ENCODE measurements around the gene VAV1.
"Not testable (repeated sequence)": the region's sequence is repeated elsewhere in the genome, so short reads cannot be mapped to it uniquely, and the experiment has no call there.

The VAV1 gene

GRCh38 chr19:6737873-6738786 lies 34.4 kb upstream of the VAV1 start:
- DNase-seq (ENCODE audit: low read depth, low spot score), result peak; percentile 38

DNA sequence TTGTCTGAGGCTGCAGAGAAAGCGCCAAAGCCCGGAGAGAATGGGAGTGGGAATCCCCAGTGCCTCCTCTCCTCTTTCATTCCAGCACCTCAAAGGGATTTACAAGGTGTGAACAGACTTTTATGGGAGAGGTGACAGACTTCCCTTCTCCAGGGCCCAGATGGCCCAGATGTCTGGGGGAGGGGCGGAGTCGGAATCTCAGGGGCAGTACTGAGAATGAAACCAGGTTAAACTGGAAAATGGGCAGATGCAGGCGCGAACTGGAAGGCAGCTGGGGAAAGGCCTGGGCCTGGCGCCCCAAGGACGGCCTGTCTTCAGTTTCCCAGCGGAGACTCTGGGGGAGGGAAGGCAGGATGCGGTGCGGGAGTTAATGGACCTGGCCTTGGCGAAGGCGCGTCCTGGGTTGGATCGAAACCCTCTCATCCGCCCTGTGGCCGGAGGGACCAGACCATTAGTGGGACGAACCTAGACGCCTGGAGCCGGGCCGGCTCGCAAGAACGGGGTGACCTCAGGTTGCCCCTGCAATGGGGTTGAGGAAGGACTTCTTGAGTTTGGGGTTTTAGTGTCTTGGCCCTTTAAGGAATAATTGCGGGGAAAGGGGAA lies 33.6 kb upstream of the VAV1 start:
- DNase-seq (ENCODE audit: low read depth, low spot score), result no peak

- peak; percentile 52 for DNase-seq (ENCODE audit: low read depth, low spot score)
Observed at GRCh38 chr19:6739390-6739882, 33.1 kb upstream of the VAV1 start, which contains the start of gene TRIP10. TRIP10 (plus strand) TSS chr19:6739680; CDS start chr19:6739762, 82 bp downstream.

DNA sequence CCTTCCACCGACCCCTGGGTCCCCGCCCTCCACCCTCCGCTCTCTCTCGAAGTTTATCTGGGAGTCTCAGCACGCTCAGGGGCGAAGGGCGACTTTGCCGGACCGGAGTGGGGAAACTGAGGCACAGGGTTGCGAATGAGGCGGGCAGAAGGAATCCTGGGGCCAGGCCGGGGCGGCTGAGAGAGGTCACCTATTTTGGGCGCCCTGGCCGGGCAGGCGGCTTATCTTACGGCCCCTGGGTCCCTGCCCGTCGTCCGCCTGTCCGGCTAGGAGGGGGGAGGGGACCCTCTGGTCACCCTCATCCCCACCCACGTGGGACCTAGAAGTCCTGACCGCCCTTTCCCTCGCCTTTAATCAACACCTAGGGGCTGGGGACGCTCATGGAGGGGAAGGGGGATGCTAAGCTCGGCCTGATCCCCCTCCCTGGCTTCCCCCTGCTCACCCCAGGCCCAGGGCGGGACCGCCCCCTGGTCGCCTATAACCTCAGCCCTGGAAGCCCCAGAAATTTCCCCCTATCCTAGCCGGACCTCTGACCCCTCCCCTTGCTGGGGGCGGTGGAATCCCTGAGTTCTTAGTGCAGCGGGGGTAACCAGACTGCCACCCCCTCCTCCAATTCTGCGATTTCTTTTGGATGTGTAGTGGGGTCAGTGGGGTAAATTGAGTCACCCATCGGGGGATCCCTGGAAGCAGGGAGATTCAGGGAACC lies 32.5 kb upstream of the VAV1 start:
- no peak for DNase-seq (ENCODE audit: low read depth, low spot score)

DNA sequence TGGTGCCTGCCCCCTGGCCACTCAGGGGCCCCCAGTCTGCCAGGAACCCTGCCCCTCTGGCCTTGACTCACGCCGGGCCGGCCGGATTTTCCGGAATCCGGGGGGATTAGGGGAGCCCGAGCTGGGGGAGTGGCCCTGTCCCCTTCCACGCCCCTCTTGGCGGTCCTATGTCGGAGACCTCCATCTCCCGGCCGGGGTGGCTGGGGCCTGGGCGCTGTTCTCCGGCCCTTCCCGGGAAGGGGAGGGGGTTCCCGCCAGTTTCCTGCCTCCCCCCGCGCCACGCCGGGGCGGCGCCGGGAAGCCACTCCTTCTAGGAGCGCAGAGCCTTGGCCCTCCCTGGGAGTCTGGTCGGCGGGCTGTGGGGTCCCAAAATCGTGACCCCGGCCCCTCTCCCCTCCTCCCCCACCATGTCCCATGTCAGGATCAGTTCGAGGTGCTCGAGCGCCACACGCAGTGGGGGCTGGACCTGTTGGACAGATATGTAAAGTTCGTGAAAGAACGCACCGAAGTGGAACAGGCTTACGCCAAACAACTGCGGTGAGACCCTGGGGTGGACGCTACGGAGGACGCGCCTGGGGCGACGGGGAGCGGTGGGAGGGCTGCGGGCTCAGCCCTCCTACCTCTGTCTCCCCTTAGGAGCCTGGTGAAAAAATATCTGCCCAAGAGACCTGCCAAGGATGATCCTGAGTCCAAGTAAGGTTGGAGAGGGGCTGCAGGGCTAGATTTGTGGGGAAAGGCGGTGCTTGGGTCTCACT lies 31.7 kb upstream of the VAV1 start:
- DNase-seq (ENCODE audit: low read depth, low spot score), result no peak

DNA sequence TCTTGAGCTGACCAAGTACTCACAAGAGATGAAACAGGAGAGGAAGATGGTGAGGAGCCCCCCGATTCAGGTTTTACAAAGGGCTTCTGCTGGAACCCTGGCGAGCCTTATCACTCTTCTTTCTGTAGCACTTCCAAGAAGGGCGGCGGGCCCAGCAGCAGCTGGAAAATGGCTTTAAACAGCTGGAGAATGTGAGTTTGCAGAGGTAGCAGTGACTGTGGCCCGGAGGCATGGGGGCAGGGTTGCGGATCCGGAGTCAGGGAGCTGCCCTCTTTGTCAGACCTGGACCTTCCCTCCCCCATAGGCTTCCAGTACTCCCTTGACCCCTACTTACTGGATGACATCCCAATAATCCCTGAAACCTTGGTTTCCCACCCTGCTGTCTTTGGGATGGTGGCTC lies 29.4 kb upstream of the VAV1 start:
- no peak for DNase-seq (ENCODE audit: low read depth, low spot score)

DNA sequence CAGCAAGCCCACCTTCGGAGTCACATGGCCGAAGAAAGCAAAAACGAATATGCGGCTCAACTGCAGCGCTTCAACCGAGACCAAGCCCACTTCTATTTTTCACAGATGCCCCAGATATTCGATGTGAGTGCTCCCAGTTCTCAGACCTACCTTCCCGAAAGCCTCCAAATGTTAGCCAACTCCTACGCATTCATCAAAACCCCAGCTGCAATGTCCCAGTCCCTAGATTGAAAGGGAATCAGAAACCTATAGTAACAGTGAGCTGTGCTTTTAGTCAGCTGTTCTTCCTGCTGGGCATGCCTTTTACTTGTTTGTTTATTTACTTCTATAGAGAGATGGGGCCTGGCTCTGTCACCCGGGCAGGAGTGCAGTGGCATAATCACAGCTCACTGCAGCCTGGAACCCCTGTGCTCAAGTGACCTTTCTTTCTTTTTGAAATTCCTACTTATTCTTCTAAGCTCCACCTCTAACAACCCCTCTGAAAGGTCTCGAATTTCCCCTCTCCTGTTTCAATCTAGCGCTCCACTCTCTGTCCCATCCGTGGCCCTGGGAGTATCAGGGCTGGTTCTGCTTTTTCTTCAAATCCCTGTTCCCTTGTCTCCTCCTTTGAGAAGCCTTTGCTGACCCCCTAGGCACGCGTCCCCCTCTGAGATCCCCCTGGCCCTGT lies 28.7 kb upstream of the VAV1 start:
- DNase-seq (ENCODE audit: low read depth, low spot score), result no peak

GRCh38 chr19:6744381-6745301 lies 27.9 kb upstream of the VAV1 start:
- no peak for DNase-seq (ENCODE audit: low read depth, low spot score)

DNA sequence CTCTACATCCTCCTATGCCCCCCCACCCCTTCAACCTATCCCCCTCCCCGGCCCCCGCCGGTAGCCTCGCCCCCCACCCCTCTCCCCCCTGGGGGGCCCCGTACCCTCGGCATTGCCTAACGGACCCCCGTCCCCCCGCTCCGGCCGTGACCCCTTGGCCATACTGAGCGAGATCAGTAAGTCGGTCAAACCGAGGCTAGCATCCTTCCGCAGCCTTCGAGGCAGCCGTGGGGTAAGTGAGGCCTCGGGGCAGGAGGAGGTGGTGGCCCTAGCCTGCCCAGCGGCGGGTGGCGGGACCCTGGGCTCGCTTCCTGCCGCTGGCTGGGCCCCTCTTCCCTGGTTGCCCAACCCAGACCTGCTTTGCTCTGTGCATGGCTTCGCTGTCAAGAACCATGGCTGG lies 26.5 kb upstream of the VAV1 start:
- no peak for DNase-seq (ENCODE audit: low read depth, low spot score)

- DNase-seq (ENCODE audit: low read depth, low spot score), result not testable (repeated sequence)
Observed at GRCh38 chr19:6748543-6748942, 24.0 kb upstream of the VAV1 start.

- no peak for DNase-seq (ENCODE audit: low read depth, low spot score)
Observed at GRCh38 chr19:6750062-6750461, 22.4 kb upstream of the VAV1 start.

DNA sequence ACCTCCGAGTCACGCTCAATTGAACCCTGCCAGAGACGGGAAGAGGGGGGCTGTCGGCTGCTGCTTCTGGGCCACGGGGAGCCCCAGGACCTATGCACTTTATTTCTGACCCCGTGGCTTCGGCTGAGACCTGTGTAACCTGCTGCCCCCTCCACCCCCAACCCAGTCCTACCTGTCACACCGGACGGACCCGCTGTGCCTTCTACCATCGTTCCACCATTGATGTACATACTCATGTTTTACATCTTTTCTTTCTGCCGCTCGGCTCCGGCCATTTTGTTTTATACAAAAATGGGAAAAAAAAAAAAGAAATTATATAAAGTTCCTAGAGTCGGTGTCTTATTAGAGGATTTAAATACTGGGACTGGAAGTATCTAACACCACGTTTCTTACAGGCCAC lies 21.3 kb upstream of the VAV1 start:
- DNase-seq (ENCODE audit: low read depth, low spot score), result no peak

- no peak for DNase-seq (ENCODE audit: low read depth, low spot score)
Observed at GRCh38 chr19:6752256-6753177, 20.0 kb upstream of the VAV1 start.

GRCh38 chr19:6753178-6754031 lies 19.1 kb upstream of the VAV1 start:
- DNase-seq (ENCODE audit: low read depth, low spot score), result peak; percentile 77

DNA sequence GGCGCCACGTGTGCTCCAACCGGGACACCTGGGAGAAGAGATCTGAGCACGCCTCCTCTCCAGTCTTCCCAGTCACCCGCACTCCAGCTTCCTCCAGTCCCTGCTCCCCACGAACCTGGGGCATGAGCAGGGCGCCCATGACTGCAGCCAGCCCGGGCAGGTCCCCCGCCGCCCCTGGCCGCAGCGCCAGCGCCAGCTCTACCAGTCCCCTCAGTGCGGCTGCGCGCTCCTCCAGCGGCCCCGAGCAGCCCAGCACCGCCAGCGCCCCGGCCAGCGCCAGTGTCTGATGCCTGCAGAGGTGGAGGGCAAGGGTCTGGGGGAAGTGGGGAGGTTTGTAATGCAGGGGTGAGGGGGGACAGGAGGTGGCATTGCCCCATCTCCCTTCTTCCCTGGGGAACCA lies 18.4 kb upstream of the VAV1 start:
- DNase-seq (ENCODE audit: low read depth, low spot score), result no peak

- no peak for DNase-seq (ENCODE audit: low read depth, low spot score)
Observed at GRCh38 chr19:6754653-6755463, 17.6 kb upstream of the VAV1 start.

DNA sequence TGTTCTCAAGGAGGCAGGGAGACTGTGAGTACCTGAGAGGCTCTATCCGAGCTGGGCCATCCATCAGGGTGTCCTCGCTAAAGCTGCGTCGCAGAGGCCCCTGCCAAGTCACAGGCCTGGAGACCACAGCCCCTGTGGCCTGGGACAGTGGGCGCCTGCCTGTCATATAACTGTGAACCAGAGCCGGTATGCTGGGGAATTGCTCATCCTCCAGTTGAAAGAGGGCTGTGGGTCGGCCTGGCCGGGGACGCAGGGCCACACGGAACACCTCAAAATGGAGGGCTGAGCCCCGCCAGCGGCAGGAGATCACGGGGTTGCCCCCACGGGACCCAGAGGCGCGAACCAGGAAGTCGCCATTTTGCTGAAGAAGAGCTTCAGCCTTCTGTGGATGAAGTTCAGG lies 11.9 kb upstream of the VAV1 start:
- DNase-seq (ENCODE audit: low read depth, low spot score), result no peak
